Hematopoietic multipotent progenitor cell treated with erythropoietin and hydrocortisone succinate and interleukin-3 and kit ligand, for 8 days (in vitro differentiated cells): ENCODE data around the gene AMIGO1.

ENCODE experiments used
- DNase-seq: peaks from one replicate; pipeline ENCODE4 v3.0.0-alpha.2; 2015

AMIGO1 gene

DNA sequence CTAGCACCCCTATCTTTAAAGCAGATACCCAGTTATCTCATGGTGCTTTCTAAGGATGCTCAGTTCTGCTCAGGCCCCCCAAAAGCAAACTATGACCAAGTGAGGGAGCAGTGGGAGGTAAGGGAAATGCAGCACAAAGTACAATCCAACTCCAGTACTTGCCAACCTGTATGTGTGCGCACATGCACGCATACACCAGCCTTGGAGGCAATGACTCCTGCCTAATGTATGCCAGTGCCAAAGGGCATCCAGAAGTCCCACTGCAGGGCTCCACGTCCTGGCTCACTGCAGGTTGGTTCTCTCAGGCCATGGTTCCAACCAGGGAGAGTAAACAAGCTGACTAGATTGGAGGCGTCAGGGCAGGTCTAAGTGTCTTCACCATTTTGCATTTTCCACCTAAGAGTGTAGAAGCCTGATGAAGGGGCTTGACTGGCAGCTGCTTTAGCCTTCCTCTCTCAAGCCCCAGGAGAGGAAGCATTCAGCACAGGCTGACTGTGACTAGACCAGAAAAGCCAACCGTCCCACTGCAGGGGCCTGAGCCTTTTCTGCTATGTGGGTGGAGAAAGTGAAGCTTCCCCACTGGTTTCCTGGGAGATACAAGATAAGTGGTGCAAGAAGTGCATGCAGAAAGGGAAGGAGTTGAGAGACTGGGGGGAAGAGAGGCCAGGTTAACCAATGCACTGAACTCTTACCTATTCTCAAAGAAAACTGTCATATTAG is 7.7 kb downstream of the AMIGO1 start:
- peak; percentile 36 for DNase-seq

DNA sequence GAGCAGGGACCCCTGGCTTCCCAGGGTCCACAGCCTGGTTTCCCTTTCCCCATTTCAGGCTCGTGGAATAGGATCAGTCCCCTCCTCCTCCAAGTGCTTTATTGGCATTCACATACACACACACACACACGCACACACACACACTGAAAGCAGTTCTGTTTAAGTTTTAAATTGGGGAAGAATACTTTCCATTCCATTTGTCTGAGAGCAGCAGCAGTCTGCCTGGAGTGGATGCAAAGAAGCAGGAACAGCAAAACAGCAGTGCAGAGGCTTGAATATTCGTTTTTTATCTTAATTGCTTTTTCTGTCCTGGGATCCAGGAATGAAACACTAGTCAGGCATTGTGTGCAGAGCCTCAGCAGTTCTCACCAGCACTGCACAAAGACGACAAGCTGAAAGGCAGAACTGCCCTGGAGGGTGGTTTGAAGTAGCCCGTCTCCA is 8.6 kb downstream of the AMIGO1 start:
- DNase-seq = no peak

- DNase-seq = peak; percentile 70
Measured at GRCh38 chr1:109499661-109500536, 9.6 kb downstream of the AMIGO1 start.

GRCh38 chr1:109499081-109499480 is 10.4 kb downstream of the AMIGO1 start:
- DNase-seq = no peak

- peak; percentile 21 for DNase-seq
Measured at GRCh38 chr1:109498161-109498801, 11.2 kb downstream of the AMIGO1 start.

- no peak for DNase-seq
Measured at GRCh38 chr1:109497449-109498160, 11.9 kb downstream of the AMIGO1 start.

DNA sequence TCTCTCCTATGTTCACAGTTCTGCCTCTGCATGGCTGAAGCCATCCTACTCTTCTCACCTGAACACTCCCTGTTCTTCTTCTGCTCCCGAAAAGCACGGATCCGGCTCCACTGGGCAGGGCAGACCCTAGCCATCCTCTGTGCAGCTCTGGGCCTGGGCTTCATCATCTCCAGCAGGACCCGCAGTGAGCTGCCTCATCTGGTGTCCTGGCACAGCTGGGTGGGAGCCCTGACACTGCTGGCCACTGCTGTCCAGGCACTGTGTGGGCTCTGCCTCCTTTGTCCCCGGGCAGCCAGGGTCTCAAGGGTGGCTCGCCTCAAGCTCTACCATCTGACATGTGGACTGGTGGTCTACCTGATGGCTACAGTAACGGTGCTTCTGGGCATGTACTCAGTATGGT is 13.8 kb downstream of the AMIGO1 start:
- DNase-seq = no peak

DNA sequence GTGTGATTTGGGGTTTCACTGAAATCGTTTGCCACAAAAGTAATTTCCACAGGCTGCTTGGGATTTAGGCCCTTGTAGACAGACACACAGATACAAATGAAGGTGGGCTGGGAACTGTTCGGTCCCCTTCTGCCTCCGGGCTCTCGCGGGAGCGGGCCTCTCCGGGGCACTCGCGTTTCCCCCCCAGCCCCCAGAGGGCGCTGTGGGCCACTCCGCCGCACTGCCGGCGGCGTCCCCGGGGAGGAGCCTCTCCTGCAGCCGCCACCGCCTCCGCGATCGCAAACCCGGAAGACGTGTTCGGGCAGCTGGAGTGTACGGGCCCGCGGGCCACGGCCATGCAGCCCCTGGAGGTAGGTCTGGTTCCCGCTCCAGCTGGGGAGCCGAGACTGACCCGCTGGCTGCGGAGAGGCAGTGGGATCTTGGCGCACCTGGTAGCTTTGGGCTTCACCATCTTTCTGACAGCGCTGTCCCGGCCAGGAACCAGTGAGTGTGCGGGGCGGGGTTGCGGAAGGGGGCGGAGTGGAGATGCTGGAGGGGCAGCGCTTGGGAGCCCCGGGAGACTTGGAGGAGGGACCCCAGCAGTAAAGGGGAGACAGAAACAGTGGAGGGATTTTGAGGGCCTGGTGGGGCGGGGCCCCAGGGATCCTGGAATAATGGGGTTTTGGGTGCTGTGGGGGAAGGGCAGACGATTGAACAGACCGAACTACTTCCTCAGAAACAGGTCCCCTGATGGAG is 15.6 kb downstream of the AMIGO1 start, which contains the start of gene CYB561D1:
Gene CYB561D1 (plus strand): TSS at position 290 of the 735 bp plus-strand sequence. CDS start 46 bp downstream, at position 336.
- DNase-seq = peak; percentile 83

GRCh38 chr1:109493227-109493626 is 16.3 kb downstream of the AMIGO1 start:
- no peak for DNase-seq

DNA sequence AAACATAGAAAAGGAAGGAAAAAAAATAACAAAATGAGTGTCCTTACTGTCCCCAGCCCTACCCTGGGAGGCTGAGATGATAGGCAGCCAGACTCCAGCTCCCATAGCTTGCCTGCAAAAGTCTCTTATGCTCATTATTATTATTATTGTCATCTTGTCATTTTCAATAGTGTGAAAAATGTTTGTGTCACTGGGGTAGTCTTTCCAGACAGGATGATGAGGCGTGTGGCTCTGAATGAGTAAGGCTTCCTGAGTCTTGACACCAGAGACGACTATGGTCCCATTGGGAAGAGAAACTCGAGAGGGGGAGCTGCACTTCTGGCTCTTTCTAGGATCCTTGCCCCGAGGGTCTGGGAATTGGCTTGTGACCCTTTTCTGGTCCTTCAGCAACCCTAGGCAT is 16.7 kb downstream of the AMIGO1 start:
- no peak for DNase-seq

DNA sequence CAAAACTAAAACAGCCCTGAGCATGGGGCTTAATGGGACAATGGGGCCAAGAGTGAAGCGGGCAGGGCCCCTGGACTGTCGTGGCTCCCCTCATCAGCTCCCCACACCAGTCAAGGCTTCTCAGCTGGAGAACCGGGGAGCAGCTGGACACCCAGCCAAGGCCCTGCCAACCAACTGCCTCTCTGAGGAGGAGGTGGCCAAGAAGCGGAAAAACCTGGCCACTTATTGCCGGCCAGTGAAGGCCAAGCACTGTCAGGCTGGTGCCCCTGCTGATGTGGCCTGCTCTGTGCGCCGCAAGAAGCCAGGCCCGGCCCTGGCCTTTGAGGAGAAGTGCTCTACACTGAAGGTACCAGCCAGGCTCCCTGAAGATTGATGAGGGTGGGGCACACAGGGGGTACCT is 18.2 kb downstream of the AMIGO1 start:
- DNase-seq = no peak

GRCh38 chr1:109490934-109491302 is 18.6 kb downstream of the AMIGO1 start:
- no peak for DNase-seq

DNA sequence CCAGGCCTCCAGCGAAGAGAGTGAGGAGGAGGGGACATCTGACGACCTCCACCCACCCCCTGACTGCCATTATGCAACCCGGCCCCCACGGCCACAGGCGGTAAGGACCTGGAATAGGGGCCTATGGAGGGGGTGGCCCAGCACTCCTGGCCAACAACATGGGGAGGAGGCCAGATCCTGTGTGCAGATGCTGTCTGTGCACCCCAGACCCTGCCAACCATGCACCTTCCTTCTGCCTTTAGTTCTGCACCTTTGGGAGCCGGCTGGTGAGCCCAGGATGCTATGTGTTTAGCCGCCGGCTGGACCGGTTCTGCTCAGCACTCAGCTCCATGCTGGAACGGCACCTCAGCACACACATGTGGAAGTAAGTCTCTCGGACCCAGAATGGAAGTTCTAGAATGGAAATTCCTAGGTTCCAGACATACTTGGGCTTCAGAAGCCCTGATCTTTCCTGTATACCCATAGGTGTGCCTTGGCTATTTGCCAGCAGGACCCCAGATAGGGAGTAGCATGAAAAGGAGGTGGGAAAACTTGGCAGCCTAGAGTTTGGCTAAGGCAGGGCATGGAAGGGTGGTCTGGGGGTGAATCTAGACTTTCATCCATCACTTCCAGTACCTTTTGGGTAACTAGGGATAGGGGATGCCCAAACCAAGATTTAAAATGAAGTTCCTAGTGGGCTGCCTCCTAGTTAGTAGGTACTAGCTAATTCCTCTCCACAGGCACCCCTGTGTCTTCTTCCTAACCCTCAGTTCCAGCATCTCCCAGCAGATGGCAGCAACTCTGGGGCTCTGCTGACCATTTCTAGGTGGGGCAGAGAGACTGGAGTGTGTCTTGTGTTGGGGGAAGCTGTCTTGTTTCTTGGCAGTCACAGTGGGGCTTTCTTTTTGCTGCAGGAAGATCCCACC is 19.2 kb downstream of the AMIGO1 start:
- DNase-seq = peak; percentile 80

- no peak for DNase-seq
Measured at GRCh38 chr1:109488696-109489095, 20.8 kb downstream of the AMIGO1 start.

DNA sequence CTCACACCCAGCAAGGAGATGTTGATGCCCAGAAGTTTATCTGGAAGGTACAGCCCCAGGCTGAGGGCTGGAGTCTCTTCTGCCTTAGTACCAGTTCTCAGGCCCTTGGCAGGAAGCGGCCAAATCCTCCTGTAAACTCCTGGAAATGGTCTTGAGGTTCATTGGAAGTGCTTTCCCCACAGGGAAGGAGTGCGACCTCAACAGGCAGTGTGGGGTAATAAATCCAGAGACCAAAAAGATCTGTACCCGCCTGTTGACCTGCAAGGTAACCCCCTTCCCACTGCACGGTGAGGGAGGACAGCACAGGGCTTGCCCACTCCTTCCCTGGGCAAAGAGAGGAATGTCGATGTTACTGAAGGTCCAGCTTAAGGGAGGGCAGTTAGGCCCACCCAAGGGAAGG is 21.3 kb downstream of the AMIGO1 start:
- no peak for DNase-seq

DNA sequence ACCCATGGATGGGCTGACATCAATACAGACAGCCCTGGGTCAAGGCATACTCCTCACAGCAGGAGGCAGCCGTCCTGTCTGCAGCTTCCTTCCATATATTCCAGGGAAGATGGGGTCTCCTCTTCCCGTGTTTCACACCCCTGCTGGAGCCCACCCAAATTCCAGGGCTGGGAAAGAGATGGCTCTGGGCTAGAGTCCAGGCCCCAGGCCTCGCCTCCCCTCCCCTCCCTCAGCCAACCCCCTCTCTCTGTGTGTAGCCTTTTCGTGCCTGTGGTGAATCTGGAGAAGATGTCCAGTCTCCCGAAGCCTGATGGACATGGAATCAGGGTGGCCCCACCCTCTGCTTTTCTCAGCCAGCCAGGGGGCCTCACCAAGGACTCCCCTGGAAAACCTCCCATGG is 22.3 kb downstream of the AMIGO1 start:
- no peak for DNase-seq

DNA sequence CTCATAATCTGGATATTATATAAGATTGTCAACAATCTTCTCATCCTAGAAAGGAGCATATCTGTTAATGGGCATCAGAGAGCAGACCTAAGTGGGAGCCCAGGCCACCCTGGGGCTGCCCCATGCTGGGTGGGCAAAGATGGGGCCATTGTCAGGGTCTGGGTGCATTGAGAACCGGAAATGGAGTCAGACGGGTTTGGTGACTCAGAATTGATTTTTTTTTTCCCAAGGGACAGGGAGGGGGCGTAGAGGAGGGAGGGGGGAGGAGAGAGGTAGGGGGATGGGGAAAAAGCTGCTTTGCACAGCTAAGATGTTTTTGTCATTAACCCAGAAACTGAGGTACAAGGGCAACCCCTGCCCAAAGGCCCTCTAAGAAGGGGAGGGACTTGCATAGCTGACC is 24.5 kb downstream of the AMIGO1 start:
- DNase-seq = no peak

- DNase-seq = peak; percentile 5
Measured at GRCh38 chr1:109484519-109484975, 25.0 kb downstream of the AMIGO1 start.

DNA sequence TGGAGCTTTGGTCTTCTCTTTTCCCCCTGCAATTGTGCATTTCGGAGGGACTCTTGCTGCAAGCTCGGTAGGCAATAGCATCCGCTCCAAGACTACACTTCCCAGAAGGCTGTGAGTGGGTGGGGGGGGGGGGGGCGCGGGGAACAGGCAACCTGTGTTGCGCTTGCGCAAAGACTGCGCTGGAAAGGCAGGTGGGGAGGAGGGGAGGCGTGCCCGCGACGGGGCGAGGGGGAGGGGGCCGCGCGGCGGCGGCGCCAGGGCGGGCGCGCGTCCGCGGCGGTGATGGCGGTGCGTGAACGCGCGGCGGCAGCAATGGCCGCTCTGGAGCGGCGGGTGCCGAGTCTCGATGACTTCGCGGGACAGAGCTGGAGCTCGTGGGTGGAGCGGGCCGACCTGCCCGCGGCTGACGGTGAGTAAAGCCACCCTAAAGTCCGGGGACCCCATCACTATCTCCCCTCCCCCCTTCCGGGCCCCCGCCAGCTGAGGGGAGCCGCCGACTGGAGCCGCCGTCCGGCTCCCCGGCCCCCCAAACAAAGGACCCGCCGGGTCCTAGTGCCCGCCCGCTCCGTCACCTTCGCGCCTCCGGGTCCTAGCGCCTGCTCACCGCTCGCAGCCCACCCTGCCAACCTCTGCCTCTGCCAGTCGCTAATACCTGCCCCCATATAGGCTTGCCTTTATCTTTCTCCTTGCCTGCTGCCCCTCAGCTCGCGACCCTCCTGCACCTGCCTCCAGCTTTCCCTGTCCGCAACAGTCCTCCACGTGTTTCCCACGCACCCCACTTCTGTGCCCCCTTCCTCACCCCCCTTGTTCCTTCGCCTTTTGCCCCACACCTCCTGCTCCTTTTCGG is 25.6 kb downstream of the AMIGO1 start, which contains the start of gene ATXN7L2:
Gene ATXN7L2 (plus strand): TSS at position 234 of the 847 bp plus-strand sequence. CDS start 49 bp downstream, at position 283.
- DNase-seq = peak; percentile 89
